Endothelial cell of umbilical vein (primary cell): ENCODE measurements around the gene TGFBI. TPM values are rescaled to one million over a fixed set of nuclear protein-coding genes. Genes with fewer than 3 reads are reported as not detected.

ENCODE experiments used
- BruUV-seq: library from RNA; stranded (reverse); fragments of 400-500 nt; replicated peaks from 2 replicates; lab custom pipeline; 2021; lab: Mats Ljungman, UMichigan
- CTCF ChIA-PET: fragments of 300-600, 350-600 bp; sonication (Branson Sonifier 250); formaldehyde crosslinking; loops from one replicate; lab custom pipeline; 2021; ENCODE audit warnings: antibody characterized with exemption, inconsistent platforms; lab: Charles Lee
- POLR2A ChIA-PET: fragments of 300-600, 350-600 bp; sonication (Branson Sonifier 250); formaldehyde crosslinking; loops from one replicate; lab custom pipeline; 2021; ENCODE audit warnings: antibody characterized with exemption, inconsistent platforms; lab: Charles Lee
- DNase-seq: peaks from one replicate; pipeline ENCODE4 v3.0.0-alpha.2; 2011; ENCODE audit warnings: low read depth, low spot score
- FAIRE-seq: peaks from 2 replicates; lab custom pipeline; 2011; peaks lifted over from hg19 to GRCh38; lab: Jason Lieb, UNC
- H2AFZ ChIP-seq: 2 replicates; pipeline ENCODE4 v1.6.0; 2012; ENCODE audit warnings: low read depth, low read length, control low read depth, inconsistent platforms
- H3K27ac ChIP-seq: 2 replicates; pipeline ENCODE4 v1.5.1; 2011; ENCODE audit warnings: low read depth, mild to moderate bottlenecking, control low read depth, low read length, moderate library complexity; ENCODE audit not compliant: insufficient read depth
- H3K27me3 ChIP-seq, 2 experiments: 2 replicates each; pipeline versions ENCODE4 v1.6.0 to v1.6.1; 2011; ENCODE audit warnings: low read length in 2 of 2, mixed read lengths in 1 of 2; ENCODE audit not compliant: control insufficient read depth in 2 of 2, insufficient read depth in 2 of 2
- H3K36me3 ChIP-seq, 2 experiments: 2 replicates in 1 of 2; 3 replicates in 1 of 2; pipeline ENCODE4 v1.5.1; 2011; ENCODE audit warnings: low read length in 2 of 2, mild to moderate bottlenecking in 1 of 2, moderate library complexity in 1 of 2; ENCODE audit not compliant: control insufficient read depth in 2 of 2, insufficient read depth in 2 of 2; ENCODE audit errors: extremely low read depth in 1 of 2
- H3K4me1 ChIP-seq: 3 replicates; pipeline ENCODE4 v1.5.1; 2011; ENCODE audit warnings: mild to moderate bottlenecking, low read length; ENCODE audit not compliant: control insufficient read depth, insufficient read depth; ENCODE audit errors: extremely low read depth
- H3K4me2 ChIP-seq: 2 replicates; pipeline ENCODE4 v1.6.1; 2011; ENCODE audit warnings: low read length, control low read depth, mixed read lengths; ENCODE audit not compliant: insufficient read depth
- H3K4me3 ChIP-seq, 3 experiments: fragments of 200-600 bp in 1 of 3; sonication (generic), shearing (Covaris generic) in 1 of 3; replicated peaks in 1 of 3; 2 replicates each; pipeline ENCODE4 v1.5.1; 2011 to 2016; ENCODE audit warnings: control low read depth in 3 of 3, low read length in 3 of 3, mild to moderate bottlenecking in 2 of 3, inconsistent platforms in 1 of 3, low read depth in 1 of 3, moderate library complexity in 1 of 3; ENCODE audit not compliant: insufficient read depth in 1 of 3
- H3K79me2 ChIP-seq: 2 replicates; pipeline ENCODE4 v1.6.0; 2012; ENCODE audit warnings: low read length, inconsistent platforms; ENCODE audit not compliant: control insufficient read depth, insufficient read depth
- H3K9ac ChIP-seq: replicated peaks from 2 replicates; pipeline ENCODE3; 2011; ENCODE audit warnings: low read length, control low read depth; ENCODE audit not compliant: insufficient read depth; ENCODE audit errors: extremely low read depth
- H3K9me1 ChIP-seq: replicated peaks from 3 replicates; pipeline ENCODE4 v1.6.0; 2011; ENCODE audit warnings: mild to moderate bottlenecking, low read length; ENCODE audit not compliant: control insufficient read depth, insufficient read depth; ENCODE audit errors: extremely low read depth
- H3K9me3 ChIP-seq: replicated peaks from 2 replicates; pipeline ENCODE4 v1.5.1; 2012; ENCODE audit warnings: low read length, inconsistent platforms; ENCODE audit not compliant: control insufficient read depth, insufficient read depth
- H4K20me1 ChIP-seq: replicated peaks from 2 replicates; pipeline ENCODE3; 2011; ENCODE audit warnings: mild to moderate bottlenecking, low read length; ENCODE audit not compliant: control insufficient read depth, insufficient read depth; ENCODE audit errors: extremely low read depth
- EZH2 ChIP-seq: IDR thresholded peaks from 2 replicates; pipeline ENCODE4 v1.6.1; 2012; ENCODE audit warnings: borderline replicate concordance, low read depth, mild to moderate bottlenecking, moderate library complexity, low read length, inconsistent platforms; ENCODE audit not compliant: severe bottlenecking
- FOS ChIP-seq: IDR thresholded peaks from 2 replicates; pipeline ENCODE4 v1.6.1; 2011; ENCODE audit warnings: mild to moderate bottlenecking, low read length, moderate library complexity, borderline replicate concordance; ENCODE audit not compliant: insufficient read depth
- GATA2 ChIP-seq: IDR thresholded peaks from 2 replicates; pipeline ENCODE4 v1.7.0; 2011; ENCODE audit warnings: low read depth, mild to moderate bottlenecking, moderate library complexity, mixed read lengths, low read length; ENCODE audit not compliant: insufficient read length, insufficient read depth
- JUN ChIP-seq: IDR thresholded peaks from 2 replicates; pipeline ENCODE4 v1.6.1; 2011; ENCODE audit warnings: borderline replicate concordance, low read depth; ENCODE audit not compliant: insufficient read length, insufficient read depth
- MYC ChIP-seq: IDR thresholded peaks from one replicate; pipeline ENCODE4 v1.6.1; 2011; ENCODE audit warnings: mild to moderate bottlenecking, low read depth, low read length
- POLR2A ChIP-seq: IDR thresholded peaks from 2 replicates; pipeline ENCODE4 v1.6.1; 2012; ENCODE audit warnings: low read depth, mild to moderate bottlenecking, control low read depth, low read length
- POLR2AphosphoS5 ChIP-seq: IDR thresholded peaks from 2 replicates; pipeline ENCODE4 v1.6.1; 2012; ENCODE audit warnings: low read depth, mild to moderate bottlenecking, control low read depth, low read length, moderate library complexity; ENCODE audit not compliant: insufficient read depth
- dilution Hi-C: fragments of 300-500 bp; cut with MboI; formaldehyde crosslinking; loops from one replicate; pipeline ENCODE4 v1.15.0; 2019; ENCODE audit warnings: low sequenced_read_pairs; ENCODE audit not compliant: extremely low pct_ligation_motif_present
- intact Hi-C: fragments of 100-400 bp; cut with micrococcal nuclease; formaldehyde crosslinking; loops from one replicate; pipeline ENCODE4 v1.10.0; 2022
- polyA plus RNA-seq, 4 experiments: library from polyadenylated mRNA; depleted of rRNA in 3 of 4; stranded (reverse) in 3 of 4; unstranded in 1 of 4; fragments of >200 nt; gene quantifications; 2 replicates each; pipeline versions ENCODE4 v1.2.1 to v1.2.3, GENCODE V29; 2011 to 2012; ENCODE audit warnings: missing spikeins in 1 of 4
- total RNA-seq: library from RNA; stranded (reverse); gene quantifications from 2 replicates; pipeline ENCODE4 v1.2.3, GENCODE V29; 2021
- TF ChIP-seq, protein P1 (sequence below): IDR thresholded peaks from 2 replicates; pipeline ENCODE4 v1.6.1; 2011; ENCODE audit not compliant: insufficient read depth, insufficient read length
- TF ChIP-seq, protein P2 (sequence below), 2 donors: IDR thresholded peaks; 1 replicate in 1 of 2; 2 replicates in 1 of 2; pipeline ENCODE4 v1.5.1; 2011; ENCODE audit warnings: low read length in 2 of 2, mild to moderate bottlenecking in 2 of 2, moderate library complexity in 2 of 2, control low read depth in 1 of 2, inconsistent platforms in 1 of 2, low read depth in 1 of 2; ENCODE audit not compliant: insufficient read depth in 1 of 2; ENCODE audit errors: extremely low read depth in 1 of 2

The TGFBI gene
- total and polyA plus RNA-seq, 2 donors (not counting 3 experiments of a cell fraction or from before 2014, with no cell fraction given) = 6.5 to 18.9 TPM

DNA sequence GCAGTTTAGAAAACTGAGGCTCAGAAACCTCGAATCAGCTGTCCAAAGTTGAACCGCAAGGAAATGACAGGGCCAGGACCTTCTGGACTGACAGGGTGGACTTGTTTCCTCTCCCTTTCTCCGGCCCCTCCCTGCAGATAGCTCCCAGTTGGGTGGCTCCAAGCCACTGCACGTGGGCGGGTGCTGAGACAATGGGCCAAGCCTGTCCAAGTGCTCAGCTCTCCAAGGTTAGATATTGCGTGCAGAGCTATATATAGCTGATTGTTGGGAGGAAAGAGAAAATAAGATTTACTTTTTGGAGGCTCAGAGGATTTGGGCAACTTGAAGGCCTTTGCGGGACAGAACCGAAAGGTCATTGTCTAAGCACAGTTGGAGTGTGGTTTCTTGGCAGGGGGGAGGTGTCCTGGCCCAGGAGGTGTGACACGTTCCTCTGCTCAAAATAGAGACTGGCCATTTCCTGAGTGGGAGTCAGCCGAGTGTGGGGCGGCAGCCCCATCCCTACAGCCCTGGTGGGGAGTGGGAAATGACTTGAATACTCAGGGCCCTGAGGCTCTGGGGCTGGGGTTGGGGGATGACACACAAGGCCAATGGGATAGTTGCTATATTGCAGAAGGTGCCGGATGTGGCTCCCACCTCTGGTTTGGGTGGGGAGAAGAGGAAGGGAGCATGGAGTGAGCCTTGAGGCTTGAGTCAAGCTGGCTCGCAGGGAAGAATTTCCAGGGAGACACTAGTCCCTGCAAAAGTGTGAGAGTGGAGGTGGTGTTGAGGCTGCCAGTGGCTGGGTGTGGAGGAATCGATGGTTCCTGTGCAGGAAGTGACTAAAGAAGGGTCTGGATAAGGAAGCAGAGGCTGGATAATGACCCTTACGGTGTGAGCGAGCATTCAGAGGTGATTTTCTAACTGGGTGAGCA lies 59.4 kb downstream of the TGFBI start:
- dilution Hi-C loops = no loop called here
- ChIA-PET CTCF (interaction anchor here (0.9 to 1.5 kb wide), 8 partner anchors 8 to 143 kb away, joined by 3 to 5 read pairs (median 4); no protein-coding TSS in a partner anchor), POLR2A (no interaction called here)
- H3K27me3 ChIP-seq = peaks cover 5 to 7% of the 10 kb centered on the region in 2 experiments
- TF ChIP-seq, protein P1, sequence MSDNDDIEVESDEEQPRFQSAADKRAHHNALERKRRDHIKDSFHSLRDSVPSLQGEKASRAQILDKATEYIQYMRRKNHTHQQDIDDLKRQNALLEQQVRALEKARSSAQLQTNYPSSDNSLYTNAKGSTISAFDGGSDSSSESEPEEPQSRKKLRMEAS = no peak
- TF ChIP-seq JUN = no peak
- TF ChIP-seq POLR2AphosphoS5 = no peak
- TF ChIP-seq MYC = no peak
- no peak for TF ChIP-seq POLR2A
- TF ChIP-seq, protein P2, sequence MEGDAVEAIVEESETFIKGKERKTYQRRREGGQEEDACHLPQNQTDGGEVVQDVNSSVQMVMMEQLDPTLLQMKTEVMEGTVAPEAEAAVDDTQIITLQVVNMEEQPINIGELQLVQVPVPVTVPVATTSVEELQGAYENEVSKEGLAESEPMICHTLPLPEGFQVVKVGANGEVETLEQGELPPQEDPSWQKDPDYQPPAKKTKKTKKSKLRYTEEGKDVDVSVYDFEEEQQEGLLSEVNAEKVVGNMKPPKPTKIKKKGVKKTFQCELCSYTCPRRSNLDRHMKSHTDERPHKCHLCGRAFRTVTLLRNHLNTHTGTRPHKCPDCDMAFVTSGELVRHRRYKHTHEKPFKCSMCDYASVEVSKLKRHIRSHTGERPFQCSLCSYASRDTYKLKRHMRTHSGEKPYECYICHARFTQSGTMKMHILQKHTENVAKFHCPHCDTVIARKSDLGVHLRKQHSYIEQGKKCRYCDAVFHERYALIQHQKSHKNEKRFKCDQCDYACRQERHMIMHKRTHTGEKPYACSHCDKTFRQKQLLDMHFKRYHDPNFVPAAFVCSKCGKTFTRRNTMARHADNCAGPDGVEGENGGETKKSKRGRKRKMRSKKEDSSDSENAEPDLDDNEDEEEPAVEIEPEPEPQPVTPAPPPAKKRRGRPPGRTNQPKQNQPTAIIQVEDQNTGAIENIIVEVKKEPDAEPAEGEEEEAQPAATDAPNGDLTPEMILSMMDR (IDR thresholded peaks at IDR 0.05; ENCODE audit: extremely low read depth in 1 of 2, insufficient read depth in 1 of 2, low read depth in 1 of 2, low read length in 2 of 2) = no peak
- TF ChIP-seq GATA2 = no peak
- no peak for TF ChIP-seq EZH2
- no peak for TF ChIP-seq FOS
- H3K79me2 ChIP-seq = no peaks in the 10 kb centered on the region
- H3K27ac ChIP-seq = no peak overlapping the region
- no peaks in the 10 kb centered on the region for H3K9me3 ChIP-seq
- intact Hi-C loops = no loop called here
- H4K20me1 ChIP-seq = no peaks in the 10 kb centered on the region
- H3K4me2 ChIP-seq = no peak overlapping the region
- H3K9me1 ChIP-seq = no peaks in the 10 kb centered on the region
- H3K4me3 ChIP-seq = no peak overlapping the region
- DNase-seq (peak; percentile 52), FAIRE-seq (no peak)
- H2AFZ ChIP-seq = peak overlapping the region; percentile 55
- no peaks in the 10 kb centered on the region for H3K36me3 ChIP-seq
- H3K9ac ChIP-seq = no peak overlapping the region
- no TSS peak for BruUV-seq
- H3K4me1 ChIP-seq = peaks cover 10% of the 10 kb centered on the region
